Hepatocyte (in vitro differentiated cells): ENCODE results near the gene MTPN. TPM values are rescaled to one million over a fixed set of nuclear protein-coding genes. Genes with fewer than 3 reads are reported as not detected.

Experiments
- DNase-seq: peaks from one replicate; pipeline ENCODE4 v3.0.0-alpha.2; 2016; ENCODE audit warnings: low spot score
- H2AFZ ChIP-seq: fragments of 200-600 bp; sonication (generic); 2 replicates; pipeline ENCODE4 v1.6.0; 2016; ENCODE audit warnings: antibody characterized with exemption, mild to moderate bottlenecking
- H3K27ac ChIP-seq: fragments of 200-600 bp; sonication (generic); 2 replicates; pipeline ENCODE4 v1.5.1; 2016; ENCODE audit warnings: mild to moderate bottlenecking
- H3K27me3 ChIP-seq: fragments of 200-600 bp; sonication (generic); 2 replicates; pipeline ENCODE4 v1.6.1; 2016
- H3K36me3 ChIP-seq: fragments of 200-600 bp; sonication (generic); replicated peaks from 2 replicates; pipeline ENCODE4 v1.5.1; 2016; ENCODE audit warnings: low read depth; ENCODE audit not compliant: insufficient read depth
- H3K4me1 ChIP-seq: fragments of 200-600 bp; sonication (generic); 2 replicates; pipeline ENCODE4 v1.5.1; 2016; ENCODE audit warnings: mild to moderate bottlenecking, moderate library complexity; ENCODE audit not compliant: insufficient read depth
- H3K4me2 ChIP-seq: fragments of 200-600 bp; sonication (generic); 2 replicates; pipeline ENCODE4 v1.6.0; 2016
- H3K4me3 ChIP-seq: fragments of 200-600 bp; sonication (generic); 2 replicates; pipeline ENCODE4 v1.5.1; 2016; ENCODE audit warnings: mild to moderate bottlenecking
- H3K79me2 ChIP-seq: fragments of 200-600 bp; sonication (generic); 2 replicates; pipeline ENCODE4 v1.6.0; 2017; ENCODE audit warnings: mild to moderate bottlenecking
- H3K9me2 ChIP-seq: fragments of 200-600 bp; sonication (generic); replicated peaks from 2 replicates; pipeline ENCODE4 v1.6.0; 2017; ENCODE audit warnings: mild to moderate bottlenecking; ENCODE audit not compliant: insufficient read depth
- H3K9me3 ChIP-seq: fragments of 200-600 bp; sonication (generic); 2 replicates; pipeline ENCODE4 v1.5.1; 2016; ENCODE audit warnings: low read depth, mild to moderate bottlenecking
- H4K20me1 ChIP-seq: fragments of 200-600 bp; sonication (generic); 2 replicates; pipeline ENCODE4 v1.6.0; 2016; ENCODE audit warnings: mild to moderate bottlenecking; ENCODE audit not compliant: insufficient read depth, poor library complexity, severe bottlenecking
- CTCF ChIP-seq: fragments of 200-600 bp; sonication (generic); IDR thresholded peaks from 2 replicates; pipeline ENCODE4 v1.5.1; 2016; ENCODE audit warnings: antibody characterized with exemption, mild to moderate bottlenecking; ENCODE audit not compliant: poor library complexity
- EZH2 ChIP-seq: fragments of 200-600 bp; sonication (generic); IDR thresholded peaks from 2 replicates; pipeline ENCODE4 v1.6.1; 2016; ENCODE audit warnings: antibody characterized with exemption, mild to moderate bottlenecking, borderline replicate concordance
- EZH2phosphoT487 ChIP-seq: fragments of 200-600 bp; sonication (generic); IDR thresholded peaks from one replicate; pipeline ENCODE4 v1.6.1; 2018; ENCODE audit warnings: antibody characterized with exemption, mild to moderate bottlenecking, low read depth, moderate library complexity; ENCODE audit not compliant: unreplicated experiment, severe bottlenecking
- WGBS: methylation state at CpG from one replicate; pipeline ENCODE4 v1.1.6; 2016; ENCODE audit warnings: low lambda C conversion rate; ENCODE audit errors: missing lambda C conversion rate; 5-methylcytosine and 5-hydroxymethylcytosine counted together
- polyA plus RNA-seq: library from polyadenylated mRNA; unstranded; fragments of >200 nt; fragmentation: Nextera tagmentation; extraction: Ambion mirVana; gene quantifications from 2 replicates; pipeline ENCODE4 v1.2.1, GENCODE V29; 2016
- total RNA-seq: library from RNA; depleted of rRNA; stranded (reverse); fragments of >200 nt; gene quantifications from 2 replicates; pipeline ENCODE4 v1.2.3, GENCODE V29; 2014

Gene MTPN
- total and polyA plus RNA-seq, 2 experiments from 2014 or later, result 32.8 to 131 TPM

- no peak for TF ChIP-seq EZH2
- no peak for TF ChIP-seq EZH2phosphoT487
- TF ChIP-seq CTCF, result no peak
- no peaks in the 10 kb centered on the region for H3K36me3 ChIP-seq
Measured at GRCh38 chr7:135970045-135970444, 7.1 kb downstream of the MTPN start.

GRCh38 chr7:135966341-135967043 is 10.7 kb downstream of the MTPN start:
- Histone ChIP-seq H4K20me1 (peaks cover 17% of the 10 kb centered on the region), H3K79me2 (peaks cover 95% of the 10 kb centered on the region), H3K36me3 (no peaks in the 10 kb centered on the region), H3K4me3 (no peak overlapping the region), H3K4me2 (no peak overlapping the region), H3K27ac (no peak overlapping the region), H3K9me2 (no peaks in the 10 kb centered on the region), H2AFZ (no peak overlapping the region), H3K4me1 (no peaks in the 10 kb centered on the region), H3K27me3 (no peaks in the 10 kb centered on the region), H3K9me3 (no peaks in the 10 kb centered on the region)
- TF ChIP-seq CTCF (no peak), EZH2 (no peak), EZH2phosphoT487 (no peak)
- no peak for DNase-seq
- whole genome bisulfite sequencing, result 92% methylated on average over 9 of the region's 9 CpGs

More at GRCh38 chr7:135970045-135970444, 7.1 kb downstream of the MTPN start:
- H2AFZ ChIP-seq, result no peak overlapping the region
- no peaks in the 10 kb centered on the region for H3K9me3 ChIP-seq
- no peak overlapping the region for H3K4me3 ChIP-seq
- peaks cover 95% of the 10 kb centered on the region for H3K79me2 ChIP-seq
- peaks cover 36% of the 10 kb centered on the region for H4K20me1 ChIP-seq
- no peak overlapping the region for H3K27ac ChIP-seq
- H3K4me1 ChIP-seq, result peaks cover 1% of the 10 kb centered on the region
- H3K27me3 ChIP-seq, result no peaks in the 10 kb centered on the region
- H3K9me2 ChIP-seq, result no peaks in the 10 kb centered on the region
- WGBS, result 99% methylated on average over 3 of the region's 3 CpGs
- no peak overlapping the region for H3K4me2 ChIP-seq
- DNase-seq, result no peak

GRCh38 chr7:135965602-135966001 is 11.6 kb downstream of the MTPN start:
- WGBS, result 88% methylated on average over 1 of the region's 1 CpG
- Histone ChIP-seq H3K36me3 (no peaks in the 10 kb centered on the region), H3K27ac (no peak overlapping the region), H3K27me3 (no peaks in the 10 kb centered on the region), H3K4me3 (no peak overlapping the region), H3K79me2 (peaks cover 95% of the 10 kb centered on the region), H3K4me2 (no peak overlapping the region), H3K9me3 (no peaks in the 10 kb centered on the region), H4K20me1 (peaks cover 23% of the 10 kb centered on the region), H2AFZ (no peak overlapping the region), H3K4me1 (no peaks in the 10 kb centered on the region), H3K9me2 (no peaks in the 10 kb centered on the region)
- TF ChIP-seq CTCF, result no peak
- TF ChIP-seq EZH2, result no peak
- TF ChIP-seq EZH2phosphoT487, result no peak
- no peak for DNase-seq
